Stimulated activated CD8-positive, alpha-beta memory T cell treated with anti-CD3 and anti-CD28 coated beads, Interleukin-4, amount 100 ng/mL, for 48 hours (primary cell): ENCODE data around the gene SQOR.

Experiments used
- DNase-seq: peaks from one replicate; pipeline ENCODE4 v3.0.0-alpha.2; 2020

SQOR gene

GRCh38 chr15:45664451-45664850 is 29.6 kb downstream of the SQOR start:
- DNase-seq, result no peak

GRCh38 chr15:45665261-45665660 is 30.4 kb downstream of the SQOR start:
- DNase-seq, result no peak

- no peak for DNase-seq
These were observed 31.5 kb downstream of the SQOR start for GRCh38 chr15:45666119-45666875.

- no peak for DNase-seq
These were observed 32.2 kb downstream of the SQOR start for GRCh38 chr15:45667002-45667401.

GRCh38 chr15:45668386-45668785 is 33.6 kb downstream of the SQOR start:
- no peak for DNase-seq

DNA sequence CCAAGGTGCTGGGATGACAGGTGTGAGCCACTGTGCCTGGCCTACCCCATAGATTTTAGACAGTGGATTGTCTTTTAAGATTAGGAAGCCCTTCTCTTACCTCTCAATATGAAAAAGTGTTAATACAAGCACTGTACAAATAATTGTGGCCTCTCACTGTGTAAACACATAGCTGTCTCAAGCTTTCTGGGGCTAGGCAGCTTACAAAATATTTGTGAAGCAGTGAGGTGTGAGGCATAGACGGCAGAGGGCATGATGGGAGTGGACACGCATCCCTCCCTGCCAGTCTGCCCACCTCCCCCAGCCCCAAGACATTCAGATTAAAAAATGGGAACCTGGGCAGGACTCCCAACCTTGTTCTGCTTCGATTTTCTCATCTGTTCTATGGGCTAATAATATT is 34.6 kb downstream of the SQOR start:
- DNase-seq, result no peak

- no peak for DNase-seq
These were observed 35.3 kb downstream of the SQOR start for GRCh38 chr15:45670091-45670490.

- no peak for DNase-seq
These were observed 35.7 kb downstream of the SQOR start for GRCh38 chr15:45670511-45670910.

DNA sequence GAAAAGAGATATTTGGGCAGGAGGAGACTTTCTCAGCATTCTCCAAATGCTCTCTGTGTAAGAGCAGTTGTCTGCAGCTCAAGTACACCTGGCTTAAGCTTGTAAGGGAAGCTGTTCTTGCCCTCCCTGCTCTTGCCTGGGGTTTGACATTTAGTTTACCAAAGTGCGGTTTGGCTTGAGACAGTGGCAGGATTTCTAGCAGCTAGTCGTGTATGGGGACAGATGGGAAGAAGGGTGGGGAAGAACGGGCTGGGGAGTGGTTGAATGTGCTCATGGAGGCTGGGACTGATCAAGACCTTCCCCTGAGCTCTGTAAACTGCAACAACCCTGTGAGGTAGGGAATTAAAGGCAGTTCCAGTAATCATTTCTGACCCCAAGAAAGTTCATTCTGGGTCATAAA is 39.8 kb downstream of the SQOR start:
- no peak for DNase-seq

DNA sequence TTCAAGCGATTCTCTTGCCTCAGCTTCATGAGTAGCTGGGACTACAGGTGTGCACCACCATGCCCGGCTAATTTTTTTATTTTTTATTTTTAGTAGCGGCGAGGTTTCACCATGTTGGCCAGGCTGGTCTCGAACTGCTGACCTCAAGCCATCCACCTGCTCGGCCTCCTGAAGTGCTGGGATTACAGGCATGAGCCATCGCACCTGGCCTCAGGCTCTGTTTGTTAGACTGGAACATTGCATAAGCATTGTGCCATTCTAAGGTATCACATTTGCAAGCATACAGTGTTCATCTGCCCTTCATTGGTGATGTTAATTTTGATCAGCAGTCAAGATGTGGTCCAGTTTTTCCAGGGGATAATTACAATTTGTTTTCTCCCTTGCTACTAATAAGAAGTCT is 43.0 kb downstream of the SQOR start:
- no peak for DNase-seq

GRCh38 chr15:45678459-45679178 is 43.8 kb downstream of the SQOR start:
- no peak for DNase-seq

- no peak for DNase-seq
These were observed 49.7 kb downstream of the SQOR start for GRCh38 chr15:45684533-45684932.

GRCh38 chr15:45689616-45690015 is 54.8 kb downstream of the SQOR start:
- no peak for DNase-seq

DNA sequence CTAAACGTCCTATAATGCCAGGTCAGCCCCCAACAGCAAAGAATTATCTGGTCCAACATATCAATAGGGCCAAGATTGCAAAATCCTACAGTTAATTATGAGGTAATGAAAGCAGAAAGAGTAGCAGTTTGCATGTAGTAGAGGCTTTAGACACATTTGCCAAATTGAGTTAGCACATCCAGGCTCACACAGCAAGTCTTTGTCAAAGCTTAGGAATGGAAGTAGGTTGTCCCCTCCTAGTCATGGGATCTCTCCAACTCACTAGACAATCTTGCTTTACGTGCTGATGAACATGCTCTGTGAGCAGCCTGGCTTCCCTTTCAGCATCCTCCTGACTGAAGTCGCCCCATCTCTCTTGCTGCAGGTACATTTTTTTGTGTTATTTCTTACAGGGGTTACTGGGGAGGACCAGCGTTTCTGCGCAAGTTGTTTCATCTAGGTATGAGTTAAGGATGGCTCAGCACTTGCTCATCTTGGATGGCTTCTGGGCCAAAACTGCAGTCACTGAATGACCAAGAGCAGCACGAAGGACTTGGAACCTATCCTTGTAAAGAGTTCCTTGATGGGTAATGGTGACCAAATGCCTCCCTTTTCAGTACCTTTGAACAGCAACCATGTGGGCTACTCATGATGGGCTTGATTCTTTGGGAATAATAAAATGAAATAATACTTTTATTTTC is 55.9 kb downstream of the SQOR start:
- no peak for DNase-seq

DNA sequence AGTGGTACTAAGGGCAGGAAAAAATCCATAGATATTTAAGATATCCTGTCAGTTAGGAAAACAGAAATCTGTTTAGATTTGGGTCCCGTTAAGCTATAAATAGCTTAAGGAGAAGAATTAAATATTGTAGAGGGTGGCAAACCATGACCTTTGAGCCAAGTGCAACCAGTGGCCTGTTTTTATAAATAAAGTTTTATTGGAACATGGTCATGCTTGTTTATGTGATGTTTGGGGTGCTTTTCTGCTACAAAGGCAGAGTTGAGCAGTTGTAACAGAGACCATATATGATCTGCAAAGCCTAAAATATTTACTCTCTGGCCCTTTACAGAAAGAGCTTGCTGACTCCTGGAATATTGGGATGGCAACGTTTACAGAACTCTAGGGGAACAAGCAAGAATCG is 66.3 kb downstream of the SQOR start:
- DNase-seq, result no peak

GRCh38 chr15:45702041-45702440 is 67.2 kb downstream of the SQOR start:
- no peak for DNase-seq

- DNase-seq, result no peak
These were observed 69.0 kb downstream of the SQOR start for GRCh38 chr15:45703670-45704328.

GRCh38 chr15:45704329-45705249 is 69.8 kb downstream of the SQOR start:
- DNase-seq, result no peak

GRCh38 chr15:45705510-45706473 is 71.0 kb downstream of the SQOR start:
- DNase-seq, result peak; percentile 77

GRCh38 chr15:45710657-45711056 is 75.8 kb downstream of the SQOR start:
- no peak for DNase-seq
